K562 (cell line): Measurements from ENCODE around the gene TIGD4. TPM values are rescaled to one million over a fixed set of nuclear protein-coding genes. Genes with fewer than 3 reads are reported as not detected.

Experiments
- ATAC-seq: fragments of 200-7000 bp; cut with Tn5 transposase; 3 replicates; pipeline ENCODE4 v1.9.1; 2020; ENCODE audit warnings: moderate library complexity
- BruUV-seq: library from RNA; stranded (reverse); fragments of 400-500 nt; replicated peaks from 2 replicates; lab custom pipeline; 2021; lab: Mats Ljungman, UMichigan
- CTCF ChIA-PET: fragments of 300-600 bp; formaldehyde crosslinking; extraction: SDS; loops from one replicate; lab custom pipeline; 2021; ENCODE audit warnings: low intra/inter-chr PET ratio; lab: Yijun Ruan, JAX
- POLR2A ChIA-PET: fragments of 300-600, 350-650 bp; sonication (Branson Sonifier 250); formaldehyde crosslinking; extraction: SDS; loops from one replicate; lab custom pipeline; 2021; ENCODE audit warnings: antibody characterized with exemption, inconsistent platforms; lab: Yijun Ruan, JAX
- DNase-seq, 4 experiments: peaks; one replicate each; pipeline versions ENCODE4 v3.0.0 to v3.0.0-alpha.2; 2011 to 2018; ENCODE audit warnings: low spot score in 3 of 4, mixed read lengths in 3 of 4; ENCODE audit errors: extremely low read depth in 1 of 4
- FAIRE-seq: peaks from 2 replicates; lab custom pipeline; 2011; peaks lifted over from hg19 to GRCh38; lab: Jason Lieb, UNC
- H2AFZ ChIP-seq: 2 replicates; pipeline ENCODE4 v1.6.0; 2011; ENCODE audit warnings: low read depth, low read length, control low read depth, inconsistent platforms
- H3K27ac ChIP-seq: fragments of 200-600 bp; 3 replicates; pipeline ENCODE4 v1.8.0; 2011; ENCODE audit warnings: low read depth, mild to moderate bottlenecking, control low read depth, inconsistent platforms, low read length, moderate library complexity, mixed read lengths; ENCODE audit errors: extremely low read depth
- H3K27me3 ChIP-seq, 2 experiments: fragments of 300-600 bp in 1 of 2; 2 replicates in 1 of 2; 3 replicates in 1 of 2; pipeline versions ENCODE4 v1.6.0 to v1.8.0; 2011; ENCODE audit warnings: inconsistent platforms in 2 of 2, low read length in 2 of 2, mild to moderate bottlenecking in 1 of 2, mixed read lengths in 1 of 2, moderate library complexity in 1 of 2; ENCODE audit not compliant: control insufficient read depth in 2 of 2, insufficient read depth in 2 of 2
- H3K36me3 ChIP-seq: fragments of 300-600 bp; 3 replicates; pipeline ENCODE4 v1.8.0; 2011; ENCODE audit warnings: mild to moderate bottlenecking, low read length, inconsistent platforms; ENCODE audit not compliant: control insufficient read depth, insufficient read depth
- H3K4me1 ChIP-seq, 2 experiments: fragments of 200-600 bp in 1 of 2; replicated peaks in 1 of 2; 2 replicates in 1 of 2; 3 replicates in 1 of 2; pipeline versions ENCODE4 v1.5.1 to v1.8.0; 2011; ENCODE audit warnings: inconsistent platforms in 2 of 2, low read length in 2 of 2, mild to moderate bottlenecking in 1 of 2, mixed read lengths in 1 of 2, moderate library complexity in 1 of 2; ENCODE audit not compliant: control insufficient read depth in 2 of 2, insufficient read depth in 2 of 2
- H3K4me2 ChIP-seq: 2 replicates; pipeline ENCODE4 v1.6.1; 2011; ENCODE audit warnings: low read length, control low read depth, inconsistent platforms, mixed read lengths; ENCODE audit not compliant: insufficient read depth
- H3K4me3 ChIP-seq: fragments of 200-600 bp; sonication (generic), shearing (Covaris generic); 2 replicates; pipeline ENCODE4 v1.5.1; 2016; ENCODE audit warnings: control low read depth, inconsistent platforms
- H3K79me2 ChIP-seq: fragments of 200-600 bp; 3 replicates; pipeline ENCODE4 v1.8.0; 2011; ENCODE audit warnings: low read length, inconsistent platforms; ENCODE audit not compliant: control insufficient read depth, insufficient read depth
- H3K9ac ChIP-seq, 2 experiments: 2 replicates each; pipeline versions ENCODE4 v1.6.0 to v1.6.1; 2011; ENCODE audit warnings: low read depth in 2 of 2, low read length in 2 of 2, control low read depth in 1 of 2, inconsistent platforms in 1 of 2, mild to moderate bottlenecking in 1 of 2, mixed read lengths in 1 of 2; ENCODE audit not compliant: insufficient read depth in 1 of 2
- H3K9me1 ChIP-seq: one replicate; pipeline ENCODE4 v1.6.0; 2011; ENCODE audit warnings: inconsistent platforms, mild to moderate bottlenecking, low read length, moderate library complexity; ENCODE audit not compliant: control insufficient read depth, insufficient read depth
- H3K9me3 ChIP-seq: replicated peaks from 2 replicates; pipeline ENCODE4 v1.5.1; 2011; ENCODE audit warnings: low read depth, low read length, inconsistent platforms; ENCODE audit not compliant: control insufficient read depth, insufficient read depth
- H4K20me1 ChIP-seq: replicated peaks from 2 replicates; pipeline ENCODE4 v1.6.1; 2011; ENCODE audit warnings: low read length, inconsistent platforms, mixed read lengths; ENCODE audit not compliant: control insufficient read depth, insufficient read depth
- GATAD2B ChIP-seq: fragments of 450-650 bp; IDR thresholded peaks from 2 replicates; pipeline ENCODE4 v1.6.1; 2017; ENCODE audit warnings: mild to moderate bottlenecking, borderline replicate concordance
- POLR2AphosphoS5 ChIP-seq: IDR thresholded peaks from 2 replicates; pipeline ENCODE4 v1.6.1; 2011; ENCODE audit warnings: mild to moderate bottlenecking, low read depth, low read length, moderate library complexity; ENCODE audit not compliant: control insufficient read depth, insufficient read depth
- WGBS: fragments of 100-300 bp; shearing (Covaris generic); methylation state at CpG from one replicate; pipeline ENCODE4 v1.1.6; 2016; ENCODE audit warnings: low coverage, mixed read lengths; ENCODE audit not compliant: insufficient coverage; ENCODE audit errors: missing lambda C conversion rate; 5-methylcytosine and 5-hydroxymethylcytosine counted together
- in situ Hi-C: fragments of 300-500 bp; cut with MboI; formaldehyde crosslinking; loops from 4 replicates; pipeline ENCODE4 v1.15.0; 2018; ENCODE audit warnings: inconsistent platforms, mixed read lengths
- intact Hi-C: fragments of 100-400 bp; cut with micrococcal nuclease; formaldehyde crosslinking; loops from 2 replicates; pipeline ENCODE4 v1.14.2; 2022
- polyA plus RNA-seq, 8 experiments: library from polyadenylated mRNA; depleted of rRNA in 4 of 8; stranded (reverse) in 5 of 8; unstranded in 3 of 8; fragments of >200 nt; fragmentation: Nextera tagmentation in 2 of 8; fragmentation: Illumina TruSeq in 1 of 8; extraction: Ambion mirVana in 2 of 8; extraction: Trizol in 1 of 8; gene quantifications; 2 replicates each; pipeline versions ENCODE4 v1.2.1 to v1.2.3, GENCODE V29; 2011 to 2014; ENCODE audit warnings: inconsistent platforms in 1 of 8, missing spikeins in 1 of 8
- total RNA-seq, 7 experiments: library from RNA; depleted of rRNA in 6 of 7; stranded (reverse); fragments of >200 nt in 6 of 7; fragmentation: Illumina TruSeq in 2 of 7; extraction: Trizol in 2 of 7; gene quantifications; 2 replicates each; pipeline versions ENCODE4 v1.2.1 to v1.2.3, GENCODE V29; 2011 to 2021; ENCODE audit warnings: low replicate concordance in 1 of 7
- TF ChIP-seq, protein P1 (sequence below): fragments of 200-800 bp; sonication (Bioruptor generic); IDR thresholded peaks from 2 replicates; pipeline ENCODE4 v1.6.1; 2017; ENCODE audit warnings: missing genetic modification characterization, missing compliant biosample characterization
- TF ChIP-seq, protein P2 (sequence below): sonication (generic); formaldehyde crosslinking; IDR thresholded peaks from 2 replicates; pipeline ENCODE4 v1.8.0; 2022; ENCODE audit warnings: mild to moderate bottlenecking, missing genetic modification reagents
- TF ChIP-seq, protein P3 (sequence below): sonication (generic); formaldehyde crosslinking; IDR thresholded peaks from 2 replicates; pipeline ENCODE4 v1.8.0; 2022; ENCODE audit warnings: mild to moderate bottlenecking, missing genetic modification reagents
- TF ChIP-seq, protein P4 (sequence below): sonication (generic); formaldehyde crosslinking; IDR thresholded peaks from 2 replicates; pipeline ENCODE4 v1.4.0; 2020; ENCODE audit warnings: mild to moderate bottlenecking, missing genetic modification reagents

Gene TIGD4
- total and polyA plus RNA-seq, 9 of the 15 experiments (the other 6 are each of a cell fraction or from before 2014, with no cell fraction given) = 0.07 to 0.28 (median 0.18) TPM

DNA sequence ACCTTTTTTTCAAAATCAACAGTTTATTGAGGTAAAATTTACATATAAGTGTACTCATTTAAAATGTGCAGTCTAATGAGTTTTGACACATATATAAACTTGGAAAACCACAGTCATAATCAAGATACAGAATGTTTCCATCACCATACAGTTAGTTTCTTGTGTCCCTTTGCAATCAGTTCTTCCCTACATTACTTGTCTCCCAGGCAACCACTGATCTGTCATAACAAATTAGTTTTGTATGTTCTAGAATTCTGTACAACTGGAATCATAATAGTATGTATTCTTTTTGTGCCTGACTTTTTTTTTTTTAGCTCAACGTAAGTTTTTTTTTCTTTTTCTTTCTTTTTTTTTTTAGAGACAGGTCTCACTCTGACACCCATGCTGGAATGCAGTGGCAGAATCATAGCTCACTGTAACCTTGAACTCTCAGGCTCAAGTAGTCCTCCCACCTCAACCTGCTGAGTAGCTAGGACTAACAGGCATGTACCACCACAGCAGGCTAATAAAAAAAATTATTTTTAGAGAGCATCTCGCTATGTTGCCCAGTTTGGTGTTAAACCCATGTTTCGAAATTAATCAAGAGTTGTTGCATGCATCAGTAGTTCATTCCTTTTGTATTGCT, 27.1 kb upstream of the TIGD4 start (continued):
- TF ChIP-seq, protein P1, sequence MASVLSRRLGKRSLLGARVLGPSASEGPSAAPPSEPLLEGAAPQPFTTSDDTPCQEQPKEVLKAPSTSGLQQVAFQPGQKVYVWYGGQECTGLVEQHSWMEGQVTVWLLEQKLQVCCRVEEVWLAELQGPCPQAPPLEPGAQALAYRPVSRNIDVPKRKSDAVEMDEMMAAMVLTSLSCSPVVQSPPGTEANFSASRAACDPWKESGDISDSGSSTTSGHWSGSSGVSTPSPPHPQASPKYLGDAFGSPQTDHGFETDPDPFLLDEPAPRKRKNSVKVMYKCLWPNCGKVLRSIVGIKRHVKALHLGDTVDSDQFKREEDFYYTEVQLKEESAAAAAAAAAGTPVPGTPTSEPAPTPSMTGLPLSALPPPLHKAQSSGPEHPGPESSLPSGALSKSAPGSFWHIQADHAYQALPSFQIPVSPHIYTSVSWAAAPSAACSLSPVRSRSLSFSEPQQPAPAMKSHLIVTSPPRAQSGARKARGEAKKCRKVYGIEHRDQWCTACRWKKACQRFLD = no peak
- TF ChIP-seq GATAD2B (no peak), POLR2AphosphoS5 (no peak)

DNA sequence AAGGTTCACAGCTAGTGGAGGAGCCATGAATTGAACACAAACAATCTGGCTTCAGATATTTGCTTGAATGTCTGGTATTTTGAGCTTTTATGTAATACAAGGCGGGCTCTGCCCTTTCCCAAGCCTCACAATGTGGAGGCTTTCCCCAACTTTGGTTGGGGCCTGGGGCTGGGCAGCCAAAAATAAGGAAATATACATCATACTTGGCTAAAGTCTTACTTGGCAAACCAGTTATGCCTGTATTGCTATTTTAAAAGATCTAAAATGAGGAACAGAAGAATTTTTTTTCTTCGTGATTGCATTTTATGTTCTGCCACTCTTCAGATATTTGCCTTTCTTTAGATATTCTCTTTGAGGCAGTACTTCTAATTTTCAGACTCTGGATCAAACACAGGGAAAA, 26.3 kb upstream of the TIGD4 start:
- H2AFZ ChIP-seq = no peak overlapping the region
- H3K27ac ChIP-seq = no peak overlapping the region
- in situ Hi-C loops = no loop called here
- ChIA-PET CTCF (no interaction called here), POLR2A (interaction anchor here (0.6 kb wide), 1 partner anchor 636 kb away, joined by 3 read pairs; no protein-coding TSS in a partner anchor)
- no peaks in the 10 kb centered on the region for H3K9me3 ChIP-seq
- ATAC-seq (no peak), DNase-seq (no peak), FAIRE-seq (no peak)
- H3K79me2 ChIP-seq = peaks cover 12% of the 10 kb centered on the region; the same call in 2 of the 3 replicates
- WGBS = 79% methylated on average over 2 of the region's 2 CpGs
- no peaks in the 10 kb centered on the region for H3K36me3 ChIP-seq
- H3K4me3 ChIP-seq = no peak overlapping the region
- intact Hi-C loops = no loop called here
- H3K9me1 ChIP-seq = no peaks in the 10 kb centered on the region
- H3K4me1 ChIP-seq = no peaks in the 10 kb centered on the region; a peak in 1 of 5 replicates
- no TSS peak for BruUV-seq
- no peaks in the 10 kb centered on the region for H4K20me1 ChIP-seq
- no peak overlapping the region for H3K9ac ChIP-seq
- no peaks in the 10 kb centered on the region for H3K27me3 ChIP-seq
- H3K4me2 ChIP-seq = no peak overlapping the region
- TF ChIP-seq, protein P2, sequence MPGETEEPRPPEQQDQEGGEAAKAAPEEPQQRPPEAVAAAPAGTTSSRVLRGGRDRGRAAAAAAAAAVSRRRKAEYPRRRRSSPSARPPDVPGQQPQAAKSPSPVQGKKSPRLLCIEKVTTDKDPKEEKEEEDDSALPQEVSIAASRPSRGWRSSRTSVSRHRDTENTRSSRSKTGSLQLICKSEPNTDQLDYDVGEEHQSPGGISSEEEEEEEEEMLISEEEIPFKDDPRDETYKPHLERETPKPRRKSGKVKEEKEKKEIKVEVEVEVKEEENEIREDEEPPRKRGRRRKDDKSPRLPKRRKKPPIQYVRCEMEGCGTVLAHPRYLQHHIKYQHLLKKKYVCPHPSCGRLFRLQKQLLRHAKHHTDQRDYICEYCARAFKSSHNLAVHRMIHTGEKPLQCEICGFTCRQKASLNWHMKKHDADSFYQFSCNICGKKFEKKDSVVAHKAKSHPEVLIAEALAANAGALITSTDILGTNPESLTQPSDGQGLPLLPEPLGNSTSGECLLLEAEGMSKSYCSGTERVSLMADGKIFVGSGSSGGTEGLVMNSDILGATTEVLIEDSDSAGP (CRISPR knock-in tag) = no peak
- TF ChIP-seq, protein P3, sequence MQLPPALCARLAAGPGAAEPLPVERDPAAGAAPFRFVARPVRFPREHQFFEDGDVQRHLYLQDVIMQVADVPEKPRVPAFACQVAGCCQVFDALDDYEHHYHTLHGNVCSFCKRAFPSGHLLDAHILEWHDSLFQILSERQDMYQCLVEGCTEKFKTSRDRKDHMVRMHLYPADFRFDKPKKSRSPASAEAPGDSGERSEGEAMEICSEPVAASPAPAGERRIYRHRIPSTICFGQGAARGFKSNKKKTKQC (CRISPR knock-in tag) = no peak
- TF ChIP-seq, protein P4, sequence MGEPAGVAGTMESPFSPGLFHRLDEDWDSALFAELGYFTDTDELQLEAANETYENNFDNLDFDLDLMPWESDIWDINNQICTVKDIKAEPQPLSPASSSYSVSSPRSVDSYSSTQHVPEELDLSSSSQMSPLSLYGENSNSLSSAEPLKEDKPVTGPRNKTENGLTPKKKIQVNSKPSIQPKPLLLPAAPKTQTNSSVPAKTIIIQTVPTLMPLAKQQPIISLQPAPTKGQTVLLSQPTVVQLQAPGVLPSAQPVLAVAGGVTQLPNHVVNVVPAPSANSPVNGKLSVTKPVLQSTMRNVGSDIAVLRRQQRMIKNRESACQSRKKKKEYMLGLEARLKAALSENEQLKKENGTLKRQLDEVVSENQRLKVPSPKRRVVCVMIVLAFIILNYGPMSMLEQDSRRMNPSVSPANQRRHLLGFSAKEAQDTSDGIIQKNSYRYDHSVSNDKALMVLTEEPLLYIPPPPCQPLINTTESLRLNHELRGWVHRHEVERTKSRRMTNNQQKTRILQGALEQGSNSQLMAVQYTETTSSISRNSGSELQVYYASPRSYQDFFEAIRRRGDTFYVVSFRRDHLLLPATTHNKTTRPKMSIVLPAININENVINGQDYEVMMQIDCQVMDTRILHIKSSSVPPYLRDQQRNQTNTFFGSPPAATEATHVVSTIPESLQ (CRISPR knock-in tag) = no peak
